ENCODE measurements around the gene AP3M1.
A peak's percentile ranks its signal among the peaks of the same experiment; 100 is the strongest.

AP3M1 gene

GRCh38 chr10:74121368-74121767 is 29.3 kb downstream of the AP3M1 start:
- no peak overlapping the region for H3K18ac ChIP-seq (ENCODE audit: low read depth in 1 of 2, low read length in 2 of 2)
- no peak overlapping the region for H4K8ac ChIP-seq (ENCODE audit: low read length)
- H3K36me3 ChIP-seq (ENCODE audit: control insufficient read depth in 1 of 2, insufficient read depth in 2 of 2, low read depth in 1 of 2, low read length in 2 of 2) = peaks cover 25 to 98% of the 10 kb centered on the region in 2 experiments
- no peak overlapping the region for H2AFZ ChIP-seq (ENCODE audit: low read depth, low read length)
- DNase-seq = no peak
- no peak overlapping the region for H2AK5ac ChIP-seq (ENCODE audit: low read length, severe bottlenecking)
- H3K79me1 ChIP-seq (replicated peaks; ENCODE audit: low read length, poor library complexity, severe bottlenecking) = peaks cover 2% of the 10 kb centered on the region
- H2BK15ac ChIP-seq (ENCODE audit: low read depth, poor library complexity, severe bottlenecking) = no peak overlapping the region
- H3K4me2 ChIP-seq (ENCODE audit: low read length, poor library complexity, severe bottlenecking) = no peak overlapping the region
- no peak overlapping the region for H2BK120ac ChIP-seq (ENCODE audit: low read depth, low read length)
- no peak overlapping the region for H3K4ac ChIP-seq (ENCODE audit: low read depth in 1 of 2, low read length in 2 of 2)
- H2BK5ac ChIP-seq (ENCODE audit: low read depth, low read length, poor library complexity, severe bottlenecking) = no peak overlapping the region
- no peaks in the 10 kb centered on the region for H3K27me3 ChIP-seq (ENCODE audit: control insufficient read depth in 1 of 2, insufficient read depth in 1 of 2, low read length in 2 of 2)
- no peak overlapping the region for H3K23ac ChIP-seq (ENCODE audit: low read length in 2 of 2)
- no peak overlapping the region for H3K27ac ChIP-seq (ENCODE audit: low read length, poor library complexity, severe bottlenecking)
- no peak overlapping the region for H2BK12ac ChIP-seq (ENCODE audit: low read length in 2 of 2)
- WGBS = 83% methylated on average over 1 of the region's 1 CpG
- no peak overlapping the region for H3K4me3 ChIP-seq (ENCODE audit: insufficient read depth in 1 of 2, low read depth in 1 of 2, low read length in 2 of 2)
- H3K14ac ChIP-seq (ENCODE audit: low read length in 2 of 2) = no peak overlapping the region
- no peak overlapping the region for H4K91ac ChIP-seq (ENCODE audit: low read length)
- no peaks in the 10 kb centered on the region for H3K9me3 ChIP-seq (ENCODE audit: control insufficient read depth, low read length)
- peak overlapping the region; percentile 30 for H3K9ac ChIP-seq (ENCODE audit: low read length)
- peaks cover 2% of the 10 kb centered on the region for H3K4me1 ChIP-seq (ENCODE audit: control insufficient read depth, insufficient read depth, low read depth, low read length)

- peak overlapping the region; percentile 30 for H3K9ac ChIP-seq (ENCODE audit: low read length)
- DNase-seq = no peak
- H2BK15ac ChIP-seq (ENCODE audit: low read depth, poor library complexity, severe bottlenecking) = no peak overlapping the region
- no peak overlapping the region for H3K4ac ChIP-seq (ENCODE audit: low read depth in 1 of 2, low read length in 2 of 2)
- H3K4me3 ChIP-seq (ENCODE audit: insufficient read depth in 1 of 2, low read depth in 1 of 2, low read length in 2 of 2) = no peak overlapping the region
- 91% methylated on average over 1 of the region's 1 CpG for WGBS
- no peaks in the 10 kb centered on the region for H3K9me3 ChIP-seq (ENCODE audit: control insufficient read depth, low read length)
- peaks cover 5% of the 10 kb centered on the region for H3K79me1 ChIP-seq (replicated peaks; ENCODE audit: low read length, poor library complexity, severe bottlenecking)
- H3K14ac ChIP-seq (ENCODE audit: low read length in 2 of 2) = no peak overlapping the region
- no peak overlapping the region for H2BK5ac ChIP-seq (ENCODE audit: low read depth, low read length, poor library complexity, severe bottlenecking)
- no peak overlapping the region for H4K91ac ChIP-seq (ENCODE audit: low read length)
- peaks cover 2% of the 10 kb centered on the region for H3K4me1 ChIP-seq (ENCODE audit: control insufficient read depth, insufficient read depth, low read depth, low read length)
- no peak overlapping the region for H3K27ac ChIP-seq (ENCODE audit: low read length, poor library complexity, severe bottlenecking)
- H3K36me3 ChIP-seq (ENCODE audit: control insufficient read depth in 1 of 2, insufficient read depth in 2 of 2, low read depth in 1 of 2, low read length in 2 of 2) = peaks cover 24 to 98% of the 10 kb centered on the region in 2 experiments
- no peak overlapping the region for H2AFZ ChIP-seq (ENCODE audit: low read depth, low read length)
- H4K8ac ChIP-seq (ENCODE audit: low read length) = no peak overlapping the region
- H2BK120ac ChIP-seq (ENCODE audit: low read depth, low read length) = no peak overlapping the region
- H2AK5ac ChIP-seq (ENCODE audit: low read length, severe bottlenecking) = no peak overlapping the region
- H3K18ac ChIP-seq (ENCODE audit: low read depth in 1 of 2, low read length in 2 of 2) = no peak overlapping the region
- H3K23ac ChIP-seq (ENCODE audit: low read length in 2 of 2) = no peak overlapping the region
- no peak overlapping the region for H3K4me2 ChIP-seq (ENCODE audit: low read length, poor library complexity, severe bottlenecking)
- H3K27me3 ChIP-seq (ENCODE audit: control insufficient read depth in 1 of 2, insufficient read depth in 1 of 2, low read length in 2 of 2) = no peaks in the 10 kb centered on the region
- no peak overlapping the region for H2BK12ac ChIP-seq (ENCODE audit: low read length in 2 of 2)
Observed at GRCh38 chr10:74120911-74121310, 29.7 kb downstream of the AP3M1 start.

- DNase-seq = peak; percentile 28
- WGBS = 97% methylated on average over 2 of the region's 3 CpGs
- H3K36me3 ChIP-seq (ENCODE audit: control insufficient read depth in 1 of 2, insufficient read depth in 2 of 2, low read depth in 1 of 2, low read length in 2 of 2) = peaks cover 43 to 98% of the 10 kb centered on the region in 2 experiments
- H2AFZ ChIP-seq (ENCODE audit: low read depth, low read length) = no peak overlapping the region
- H3K4ac ChIP-seq (ENCODE audit: low read depth in 1 of 2, low read length in 2 of 2) = no peak overlapping the region
- H3K18ac ChIP-seq (ENCODE audit: low read depth in 1 of 2, low read length in 2 of 2) = no peak overlapping the region
- H3K27ac ChIP-seq (ENCODE audit: low read length, poor library complexity, severe bottlenecking) = peak overlapping the region; percentile 39
- peaks cover 4% of the 10 kb centered on the region for H3K4me1 ChIP-seq (ENCODE audit: control insufficient read depth, insufficient read depth, low read depth, low read length)
- no peak overlapping the region for H3K23ac ChIP-seq (ENCODE audit: low read length in 2 of 2)
- no peak overlapping the region for H2BK120ac ChIP-seq (ENCODE audit: low read depth, low read length)
- H2BK15ac ChIP-seq (ENCODE audit: low read depth, poor library complexity, severe bottlenecking) = no peak overlapping the region
- no peak overlapping the region for H4K8ac ChIP-seq (ENCODE audit: low read length)
- H2BK12ac ChIP-seq (ENCODE audit: low read length in 2 of 2) = no peak overlapping the region
- no peak overlapping the region for H3K4me3 ChIP-seq (ENCODE audit: insufficient read depth in 1 of 2, low read depth in 1 of 2, low read length in 2 of 2)
- no peaks in the 10 kb centered on the region for H3K27me3 ChIP-seq (ENCODE audit: control insufficient read depth in 1 of 2, insufficient read depth in 1 of 2, low read length in 2 of 2)
- H2AK5ac ChIP-seq (ENCODE audit: low read length, severe bottlenecking) = no peak overlapping the region
- H4K91ac ChIP-seq (ENCODE audit: low read length) = no peak overlapping the region
- H3K4me2 ChIP-seq (ENCODE audit: low read length, poor library complexity, severe bottlenecking) = no peak overlapping the region
- H3K9ac ChIP-seq (ENCODE audit: low read length) = peak overlapping the region; percentile 25
- H3K14ac ChIP-seq (ENCODE audit: low read length in 2 of 2) = peak overlapping the region in 1 of 2 experiments; percentile 68
- H3K9me3 ChIP-seq (ENCODE audit: control insufficient read depth, low read length) = no peaks in the 10 kb centered on the region
- no peak overlapping the region for H2BK5ac ChIP-seq (ENCODE audit: low read depth, low read length, poor library complexity, severe bottlenecking)
- peaks cover 14% of the 10 kb centered on the region for H3K79me1 ChIP-seq (replicated peaks; ENCODE audit: low read length, poor library complexity, severe bottlenecking)
Observed at GRCh38 chr10:74118804-74119203, 31.8 kb downstream of the AP3M1 start.

GRCh38 chr10:74117738-74118137 is 32.9 kb downstream of the AP3M1 start:
- no peak overlapping the region for H3K23ac ChIP-seq (ENCODE audit: low read length in 2 of 2)
- no peak overlapping the region for H2BK5ac ChIP-seq (ENCODE audit: low read depth, low read length, poor library complexity, severe bottlenecking)
- H3K27ac ChIP-seq (ENCODE audit: low read length, poor library complexity, severe bottlenecking) = peak overlapping the region; percentile 19
- peak overlapping the region; percentile 25 for H4K91ac ChIP-seq (ENCODE audit: low read length)
- peaks cover 14% of the 10 kb centered on the region for H3K79me1 ChIP-seq (replicated peaks; ENCODE audit: low read length, poor library complexity, severe bottlenecking)
- peaks cover 43 to 98% of the 10 kb centered on the region in 2 experiments for H3K36me3 ChIP-seq (ENCODE audit: control insufficient read depth in 1 of 2, insufficient read depth in 2 of 2, low read depth in 1 of 2, low read length in 2 of 2)
- H3K14ac ChIP-seq (ENCODE audit: low read length in 2 of 2) = no peak overlapping the region
- no peak overlapping the region for H3K4me2 ChIP-seq (ENCODE audit: low read length, poor library complexity, severe bottlenecking)
- no peak overlapping the region for H2BK120ac ChIP-seq (ENCODE audit: low read depth, low read length)
- DNase-seq = no peak
- H3K18ac ChIP-seq (ENCODE audit: low read depth in 1 of 2, low read length in 2 of 2) = no peak overlapping the region
- no peak overlapping the region for H4K8ac ChIP-seq (ENCODE audit: low read length)
- H2AK5ac ChIP-seq (ENCODE audit: low read length, severe bottlenecking) = no peak overlapping the region
- H3K27me3 ChIP-seq (ENCODE audit: control insufficient read depth in 1 of 2, insufficient read depth in 1 of 2, low read length in 2 of 2) = no peaks in the 10 kb centered on the region
- no peak overlapping the region for H3K4ac ChIP-seq (ENCODE audit: low read depth in 1 of 2, low read length in 2 of 2)
- no peak overlapping the region for H2BK12ac ChIP-seq (ENCODE audit: low read length in 2 of 2)
- H3K4me3 ChIP-seq (ENCODE audit: insufficient read depth in 1 of 2, low read depth in 1 of 2, low read length in 2 of 2) = no peak overlapping the region
- H2AFZ ChIP-seq (ENCODE audit: low read depth, low read length) = no peak overlapping the region
- H3K4me1 ChIP-seq (ENCODE audit: control insufficient read depth, insufficient read depth, low read depth, low read length) = peaks cover 6% of the 10 kb centered on the region
- H3K9me3 ChIP-seq (ENCODE audit: control insufficient read depth, low read length) = no peaks in the 10 kb centered on the region
- no peak overlapping the region for H2BK15ac ChIP-seq (ENCODE audit: low read depth, poor library complexity, severe bottlenecking)
- 95% methylated on average over 4 of the region's 4 CpGs for WGBS
- H3K9ac ChIP-seq (ENCODE audit: low read length) = no peak overlapping the region

Measured in mesenchymal stem cell (in vitro differentiated cells and primary cell).